NCI-H2107 (cell line): ENCODE measurements around the gene CCL20.
"Not testable (repeated sequence)": the region's sequence is repeated elsewhere in the genome, so short reads cannot be mapped to it uniquely, and the experiment has no call there.

ENCODE experiments used
- DNase-seq: peaks from one replicate; lab custom pipeline; 2025; lab: John Stamatoyannopoulos, UW

The CCL20 gene, protein sequence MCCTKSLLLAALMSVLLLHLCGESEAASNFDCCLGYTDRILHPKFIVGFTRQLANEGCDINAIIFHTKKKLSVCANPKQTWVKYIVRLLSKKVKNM

GRCh38 chr2:227813562-227814353, at the start of gene CCL20:
Gene CCL20 (plus strand): TSS chr2:227813842. CDS start chr2:227813912, 70 bp downstream.
- DNase-seq = no peak

GRCh38 chr2:227765788-227766372, 47.8 kb upstream of the CCL20 start:
- DNase-seq = no peak

GRCh38 chr2:227766373-227766883, 47.2 kb upstream of the CCL20 start:
- DNase-seq = peak; percentile 29

DNA sequence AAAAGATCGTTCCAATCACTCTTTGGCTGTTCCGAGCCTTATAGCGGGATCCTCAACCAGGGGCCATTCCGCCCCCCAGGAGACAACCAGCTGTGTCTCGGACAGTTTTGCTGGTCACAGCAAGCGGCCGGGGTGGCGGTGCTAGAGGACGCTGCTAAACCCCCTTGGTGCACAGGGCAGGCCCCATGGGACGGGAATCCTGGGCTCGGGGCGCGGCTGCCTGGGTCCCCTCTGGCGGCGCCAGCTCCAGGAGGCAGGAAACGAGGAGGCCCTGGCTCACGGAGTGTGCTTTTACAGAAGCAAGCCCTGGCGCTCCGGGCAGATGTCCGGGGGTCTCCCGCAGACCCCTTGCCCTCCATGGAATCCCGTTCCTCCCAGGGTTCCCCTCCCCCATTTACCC, 45.8 kb upstream of the CCL20 start:
- DNase-seq = no peak

GRCh38 chr2:227772197-227772661, 41.4 kb upstream of the CCL20 start:
- DNase-seq = peak; percentile 45

DNA sequence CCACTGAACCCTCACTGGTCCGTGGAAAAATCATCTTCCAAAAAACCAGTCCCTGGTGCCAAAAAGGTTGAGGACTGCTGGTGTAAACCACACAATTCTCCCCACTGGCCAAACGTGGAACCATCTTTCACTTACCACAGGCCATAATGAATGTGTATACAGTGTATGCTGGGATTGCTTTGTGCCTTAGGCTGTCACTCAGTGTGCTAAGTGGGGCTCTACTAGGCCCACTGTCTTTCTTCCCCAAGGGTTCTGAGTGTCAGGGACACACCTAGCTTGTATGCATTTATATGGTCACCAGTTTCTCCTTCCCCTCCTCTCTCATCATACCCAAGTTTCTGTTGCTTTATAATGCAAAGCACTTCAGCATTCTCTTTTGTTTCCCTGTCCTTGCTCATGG, 40.7 kb upstream of the CCL20 start:
- DNase-seq = no peak

DNA sequence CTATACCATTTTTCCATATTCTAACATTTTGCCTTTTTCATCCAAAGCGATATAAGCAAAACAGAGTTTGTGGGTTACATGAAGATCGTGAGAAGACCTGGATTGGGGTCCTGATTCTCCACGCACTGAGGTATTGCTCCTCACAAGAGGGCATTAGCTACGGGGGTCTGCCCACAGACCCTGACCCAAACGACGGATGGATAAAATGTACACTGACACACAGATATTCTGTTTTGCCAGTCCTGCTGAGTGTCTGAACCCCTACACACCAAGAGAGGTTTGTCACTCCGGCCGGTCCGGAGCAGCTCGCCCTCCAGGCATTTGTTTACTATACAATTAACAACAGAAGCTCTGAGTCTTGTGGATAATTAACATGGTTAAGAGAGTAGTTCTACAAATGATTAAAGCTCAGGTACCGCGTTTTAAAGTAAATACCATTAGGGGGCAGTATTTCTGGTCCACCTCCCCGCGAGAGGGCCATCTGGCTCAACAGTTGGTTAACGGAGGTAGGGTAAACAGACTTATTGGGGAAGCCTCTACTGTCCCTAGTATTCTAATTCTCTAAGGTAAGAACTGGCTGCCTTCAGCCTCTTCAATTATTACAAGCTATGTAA, 39.5 kb upstream of the CCL20 start:
- no peak for DNase-seq

DNA sequence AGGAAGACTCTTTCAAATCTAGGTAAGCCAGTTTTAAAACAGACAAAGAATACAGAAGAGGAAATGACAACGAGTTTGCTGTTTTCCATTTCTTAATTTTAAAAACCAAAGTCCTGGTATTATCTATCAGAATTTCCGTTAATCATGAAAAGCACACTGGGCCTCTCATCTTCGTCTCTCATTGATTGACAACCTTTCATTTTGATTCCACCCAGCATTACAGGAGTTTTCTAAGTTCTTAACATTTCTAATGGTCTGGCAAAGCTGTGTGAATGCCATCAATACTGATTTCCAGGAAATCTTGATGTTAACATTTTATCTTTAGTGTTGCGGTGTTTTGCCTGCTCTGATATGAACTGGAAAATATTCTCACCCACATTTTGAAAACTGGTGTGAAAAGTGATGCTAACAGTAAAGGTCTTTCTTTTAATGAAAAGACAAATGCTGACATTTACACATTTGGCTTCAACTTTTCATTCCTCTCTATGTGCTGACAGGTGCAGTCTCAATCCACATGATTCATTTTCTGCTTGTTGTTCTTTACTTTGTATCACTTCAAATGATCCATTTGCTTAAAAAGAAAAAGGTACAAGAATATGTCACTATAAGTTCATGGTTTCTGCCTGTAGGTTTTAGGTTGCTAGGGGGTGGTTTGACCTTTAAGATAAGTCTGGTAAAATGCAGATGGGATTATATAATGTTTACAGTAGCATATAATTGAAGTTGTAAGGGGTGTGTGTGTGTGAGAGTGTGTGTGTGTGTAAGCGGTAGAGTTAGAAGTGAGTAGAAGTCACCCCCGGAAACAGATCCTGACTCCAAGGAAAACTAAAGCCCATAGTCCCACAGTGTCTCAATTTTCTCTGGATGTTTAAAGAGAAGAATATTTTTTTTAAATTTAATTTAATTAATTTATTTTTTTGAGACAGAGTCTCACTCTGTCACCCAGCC, 38.5 kb upstream of the CCL20 start:
- DNase-seq = no peak

GRCh38 chr2:227780981-227781615, 32.5 kb upstream of the CCL20 start:
- no peak for DNase-seq

GRCh38 chr2:227781841-227782240, 31.8 kb upstream of the CCL20 start:
- no peak for DNase-seq

GRCh38 chr2:227782804-227783203, 30.8 kb upstream of the CCL20 start:
- no peak for DNase-seq

DNA sequence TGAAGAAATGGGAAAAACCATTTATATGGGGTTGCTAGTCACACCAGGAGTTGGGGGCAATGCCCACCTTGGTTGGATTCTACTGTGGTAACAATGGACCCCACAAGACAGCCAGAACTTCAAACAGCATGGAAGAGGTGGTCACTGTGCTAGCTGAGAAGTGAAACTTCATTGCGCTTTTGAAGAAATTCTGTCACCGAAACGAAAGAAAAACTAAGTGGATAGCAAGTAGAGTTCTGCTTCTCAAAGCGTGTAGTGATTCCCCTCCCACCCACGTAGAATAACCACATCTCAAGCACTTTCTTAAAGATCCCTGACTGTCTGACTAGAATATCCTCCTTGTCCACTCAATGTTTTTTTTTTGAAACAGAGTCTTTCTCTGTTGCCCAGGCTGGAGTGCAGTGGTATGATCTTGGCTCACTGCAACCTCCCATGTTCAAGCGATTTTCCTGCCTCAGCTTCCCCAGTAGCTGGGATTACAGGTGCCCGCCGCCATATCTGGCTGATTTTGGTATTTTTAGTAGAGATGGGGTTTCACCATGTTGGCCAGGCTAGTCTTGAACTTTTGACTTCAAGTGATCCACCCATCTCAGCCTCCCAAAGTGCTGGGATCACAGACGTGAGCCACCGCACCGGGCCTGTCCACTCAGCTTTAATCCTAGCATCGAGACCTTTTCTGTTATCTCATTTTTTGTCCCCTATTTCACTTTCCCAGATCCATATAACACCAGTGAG, 30.1 kb upstream of the CCL20 start:
- no peak for DNase-seq

DNA sequence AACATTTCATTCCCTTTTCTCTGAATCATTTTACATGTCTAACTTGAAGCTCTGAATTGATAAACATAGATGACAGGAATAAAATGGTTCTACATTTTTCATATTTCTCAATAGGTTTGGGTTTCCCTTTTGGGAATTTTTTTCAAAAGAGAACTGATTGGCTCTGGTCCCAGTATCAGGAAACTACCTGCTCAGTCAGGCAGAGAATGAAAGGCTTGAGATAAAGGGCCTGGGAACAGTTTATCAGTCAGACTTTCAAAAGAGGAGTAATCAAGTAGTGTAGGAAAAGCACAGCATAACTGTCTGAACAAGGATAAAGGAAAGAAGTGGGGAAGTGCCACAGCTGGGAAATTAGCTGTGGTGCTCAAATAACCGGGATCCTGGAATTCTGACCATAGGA, 28.3 kb upstream of the CCL20 start:
- DNase-seq = no peak

DNA sequence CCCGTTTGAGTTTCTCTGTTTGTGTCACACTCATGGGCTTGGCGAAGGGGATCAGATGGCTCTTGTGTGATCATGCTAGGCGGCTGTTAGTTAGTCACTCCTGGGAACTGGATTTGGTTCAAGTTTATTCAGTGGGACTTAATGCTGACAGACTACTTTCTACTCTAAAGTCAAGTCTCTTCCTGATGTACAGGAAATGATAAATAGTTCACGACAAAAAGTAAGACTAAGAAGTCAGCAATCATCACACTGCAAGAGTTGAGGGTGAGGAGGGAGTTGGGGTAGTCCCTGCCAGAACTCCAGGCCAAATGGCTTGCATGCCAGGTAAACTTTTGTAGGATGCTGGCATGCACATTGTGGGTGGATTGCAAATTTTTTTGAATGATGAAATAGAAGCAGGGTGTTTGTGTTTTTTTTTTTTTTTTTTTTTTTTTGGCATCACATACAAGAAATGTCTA, 25.1 kb upstream of the CCL20 start:
- DNase-seq = no peak

GRCh38 chr2:227789803-227790202, 23.8 kb upstream of the CCL20 start:
- DNase-seq = no peak

- no peak for DNase-seq
Observed at GRCh38 chr2:227793148-227793712, 20.4 kb upstream of the CCL20 start.

DNA sequence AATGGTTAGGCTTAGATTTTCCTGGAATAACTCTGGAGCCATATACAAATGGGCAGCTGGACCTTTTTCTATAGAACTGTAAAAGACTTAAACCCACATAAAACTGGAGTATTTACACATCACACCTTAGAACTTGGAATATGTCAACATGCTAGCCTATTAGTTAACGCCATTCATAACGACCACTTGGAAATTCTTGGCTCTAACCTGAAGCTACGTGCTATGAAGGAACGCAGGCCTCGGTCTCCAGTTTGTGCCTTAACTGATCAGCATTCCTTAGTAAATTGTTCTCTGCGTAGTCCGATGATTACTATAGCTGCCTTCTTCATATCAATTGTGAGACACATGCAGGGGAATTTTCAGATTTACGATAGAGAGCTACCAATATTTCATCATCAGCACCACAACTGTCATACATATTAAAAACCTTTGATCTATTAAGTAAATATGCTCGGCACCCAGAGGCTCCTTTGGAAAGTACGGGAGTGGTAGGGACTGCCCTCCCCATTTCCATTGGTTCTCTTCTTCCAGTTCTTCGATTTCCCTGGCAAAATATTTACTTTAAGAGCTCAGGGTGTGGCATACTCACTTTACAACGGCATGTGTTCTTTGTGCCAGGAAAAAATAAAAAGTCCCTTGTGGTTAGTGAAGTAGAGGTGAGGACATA, 17.5 kb upstream of the CCL20 start:
- DNase-seq = no peak

DNA sequence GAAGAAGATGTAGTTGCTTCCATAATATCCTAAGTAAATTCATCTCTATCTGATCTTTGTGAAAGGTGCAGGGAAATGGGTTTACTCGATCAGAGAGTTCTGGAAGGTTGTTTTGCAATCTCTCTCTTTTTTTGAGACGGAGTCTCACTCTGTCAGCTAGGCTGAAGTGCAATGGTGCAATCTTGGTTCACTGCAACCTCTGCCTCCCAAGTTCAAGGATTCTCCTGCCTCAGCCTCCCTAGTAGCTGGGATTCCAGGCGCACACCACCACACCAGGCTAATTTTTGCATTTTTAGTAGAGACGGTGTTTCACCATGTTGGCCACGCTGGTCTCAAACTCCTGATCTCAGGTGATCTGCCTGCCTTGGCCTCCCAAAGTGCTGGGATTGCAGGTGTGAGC, 16.9 kb upstream of the CCL20 start:
- not testable (repeated sequence) for DNase-seq

DNA sequence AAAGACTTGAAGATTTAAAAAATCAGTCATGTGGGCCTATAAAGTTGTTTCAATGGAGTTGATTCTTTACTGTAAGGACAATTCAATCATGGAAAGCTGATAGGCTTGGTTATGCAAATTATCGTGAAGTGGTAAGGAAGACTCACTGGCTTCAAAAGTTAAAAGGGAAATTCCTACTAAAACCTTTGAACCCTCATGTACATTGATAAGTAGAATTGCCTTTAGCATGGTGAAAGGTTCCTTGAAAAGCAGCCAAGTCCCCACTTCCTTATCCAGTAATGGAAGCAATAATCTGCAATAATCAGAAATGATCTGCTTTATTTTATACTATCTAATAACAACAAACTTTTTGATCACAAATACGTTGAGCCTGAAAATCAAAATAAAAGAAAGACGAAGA, 14.4 kb upstream of the CCL20 start:
- no peak for DNase-seq
